Measurements from ENCODE around the gene ANKDD1A.

The ANKDD1A gene

GRCh38 chr15:64911311-64912186 lies at the start of gene ANKDD1A:
ANKDD1A (plus strand) TSS chr15:64911902; CDS start chr15:64911931, 29 bp downstream.
- H2AFZ ChIP-seq (ENCODE audit: low read length, unreplicated experiment): peak within 1 kb of the TSS; percentile 71
- no peaks in the 10 kb centered on the region for H3K79me2 ChIP-seq (ENCODE audit: control insufficient read depth, insufficient read depth, low read length, unreplicated experiment)
- H3K4me1 ChIP-seq (ENCODE audit: control insufficient read depth, insufficient read depth, low read length, unreplicated experiment): no peaks in the 10 kb centered on the region
- no peaks in the 10 kb centered on the region for H3K36me3 ChIP-seq (ENCODE audit: insufficient read depth, low read length)
- no peaks in the 10 kb centered on the region for H3K27me3 ChIP-seq (ENCODE audit: insufficient read depth, low read length)
- peak within 1 kb of the TSS; percentile 86 for H3K4me3 ChIP-seq (ENCODE audit: low read depth, low read length)
- no peak within 1 kb of the TSS for H3K27ac ChIP-seq (ENCODE audit: low read depth, low read length)

GRCh38 chr15:64861960-64862359 lies 49.7 kb upstream of the ANKDD1A start:
- H3K27ac ChIP-seq (ENCODE audit: low read depth, low read length): no peak overlapping the region

GRCh38 chr15:64862408-64862807 lies 49.3 kb upstream of the ANKDD1A start:
- H2AFZ ChIP-seq (ENCODE audit: low read length, unreplicated experiment): no peak overlapping the region
- H3K4me3 ChIP-seq (ENCODE audit: low read depth, low read length): no peak overlapping the region
- no peaks in the 10 kb centered on the region; the same call in 1 of the 2 replicates for H3K36me3 ChIP-seq (ENCODE audit: insufficient read depth, low read length)
- peaks cover 22% of the 10 kb centered on the region for H3K4me1 ChIP-seq (ENCODE audit: control insufficient read depth, insufficient read depth, low read length, unreplicated experiment)
- no peaks in the 10 kb centered on the region for H3K27me3 ChIP-seq (ENCODE audit: insufficient read depth, low read length)
- peaks cover 28% of the 10 kb centered on the region for H3K79me2 ChIP-seq (ENCODE audit: control insufficient read depth, insufficient read depth, low read length, unreplicated experiment)
- H3K27ac ChIP-seq (ENCODE audit: low read depth, low read length): no peak overlapping the region

More at GRCh38 chr15:64861960-64862359, 49.7 kb upstream of the ANKDD1A start:
- Histone ChIP-seq H3K79me2 (ENCODE audit: control insufficient read depth, insufficient read depth, low read length, unreplicated experiment) (peaks cover 32% of the 10 kb centered on the region), H3K4me3 (ENCODE audit: low read depth, low read length) (no peak overlapping the region), H3K4me1 (ENCODE audit: control insufficient read depth, insufficient read depth, low read length, unreplicated experiment) (peaks cover 27% of the 10 kb centered on the region), H2AFZ (ENCODE audit: low read length, unreplicated experiment) (no peak overlapping the region), H3K36me3 (ENCODE audit: insufficient read depth, low read length) (no peaks in the 10 kb centered on the region; the same call in 1 of the 2 replicates), H3K27me3 (ENCODE audit: insufficient read depth, low read length) (no peaks in the 10 kb centered on the region)

DNA sequence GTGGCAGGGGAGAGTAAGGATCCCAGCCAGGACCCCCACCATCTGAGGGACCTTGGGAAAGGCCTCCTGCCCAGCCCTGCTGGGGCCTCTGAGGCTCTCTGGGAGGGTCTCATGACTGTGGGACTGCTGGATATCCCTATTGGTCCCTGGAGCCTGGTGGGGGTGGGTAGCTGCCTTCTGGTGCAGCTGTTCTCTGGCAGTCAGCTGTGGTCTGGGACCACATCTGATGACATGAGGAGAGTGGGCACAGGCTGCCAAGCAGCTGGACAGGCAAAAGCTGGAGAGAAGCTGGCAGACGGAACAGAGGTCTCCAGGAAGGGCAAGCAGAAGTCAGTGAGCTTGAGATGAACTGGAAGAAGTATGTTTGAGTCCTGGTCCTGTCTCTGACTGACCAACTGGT lies 47.6 kb upstream of the ANKDD1A start:
- H3K27ac ChIP-seq (ENCODE audit: low read depth, low read length): no peak overlapping the region
- peaks cover 11% of the 10 kb centered on the region for H3K4me1 ChIP-seq (ENCODE audit: control insufficient read depth, insufficient read depth, low read length, unreplicated experiment)
- no peaks in the 10 kb centered on the region for H3K27me3 ChIP-seq (ENCODE audit: insufficient read depth, low read length)
- no peaks in the 10 kb centered on the region; the same call in 1 of the 2 replicates for H3K36me3 ChIP-seq (ENCODE audit: insufficient read depth, low read length)
- no peak overlapping the region for H3K4me3 ChIP-seq (ENCODE audit: low read depth, low read length)
- no peak overlapping the region for H2AFZ ChIP-seq (ENCODE audit: low read length, unreplicated experiment)
- peaks cover 14% of the 10 kb centered on the region for H3K79me2 ChIP-seq (ENCODE audit: control insufficient read depth, insufficient read depth, low read length, unreplicated experiment)

- Histone ChIP-seq H2AFZ (ENCODE audit: low read length, unreplicated experiment) (no peak overlapping the region), H3K27ac (ENCODE audit: low read depth, low read length) (no peak overlapping the region), H3K36me3 (ENCODE audit: insufficient read depth, low read length) (no peaks in the 10 kb centered on the region; the same call in none of the 2 replicates), H3K4me3 (ENCODE audit: low read depth, low read length) (no peak overlapping the region), H3K79me2 (ENCODE audit: control insufficient read depth, insufficient read depth, low read length, unreplicated experiment) (peaks cover 3% of the 10 kb centered on the region), H3K4me1 (ENCODE audit: control insufficient read depth, insufficient read depth, low read length, unreplicated experiment) (peaks cover 11% of the 10 kb centered on the region), H3K27me3 (ENCODE audit: insufficient read depth, low read length) (no peaks in the 10 kb centered on the region)
Measured at GRCh38 chr15:64865126-64865997, 46.3 kb upstream of the ANKDD1A start.

DNA sequence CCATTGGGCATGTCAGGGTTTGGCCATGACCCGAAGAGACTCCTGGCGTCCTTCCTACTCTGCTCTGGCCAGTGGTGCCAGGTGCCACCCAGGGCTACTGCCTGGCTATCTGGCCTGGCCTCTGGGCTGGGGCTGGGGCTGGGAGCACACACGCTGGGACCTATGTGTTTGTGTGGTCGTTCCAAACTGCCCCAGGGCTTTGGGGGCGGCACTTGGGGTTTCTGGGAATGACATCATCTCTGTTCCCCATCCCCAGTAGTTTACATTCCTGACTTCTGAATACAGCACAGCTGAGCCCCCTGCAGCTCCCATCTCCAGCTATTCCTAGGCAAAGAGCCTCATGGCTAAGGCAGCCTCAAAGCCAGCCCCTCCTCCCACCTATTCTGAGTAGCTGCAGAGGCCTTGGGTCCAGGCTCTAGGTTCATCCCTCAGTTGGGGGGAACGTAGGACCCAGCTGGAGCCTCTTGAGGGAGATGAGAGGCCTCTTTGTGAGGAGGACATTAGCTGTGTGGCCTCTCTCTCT lies 45.6 kb upstream of the ANKDD1A start:
- Histone ChIP-seq H3K4me3 (ENCODE audit: low read depth, low read length) (no peak overlapping the region), H3K4me1 (ENCODE audit: control insufficient read depth, insufficient read depth, low read length, unreplicated experiment) (peaks cover 11% of the 10 kb centered on the region), H2AFZ (ENCODE audit: low read length, unreplicated experiment) (no peak overlapping the region), H3K36me3 (ENCODE audit: insufficient read depth, low read length) (no peaks in the 10 kb centered on the region; the same call in 1 of the 2 replicates), H3K79me2 (ENCODE audit: control insufficient read depth, insufficient read depth, low read length, unreplicated experiment) (no peaks in the 10 kb centered on the region), H3K27ac (ENCODE audit: low read depth, low read length) (no peak overlapping the region), H3K27me3 (ENCODE audit: insufficient read depth, low read length) (no peaks in the 10 kb centered on the region)

DNA sequence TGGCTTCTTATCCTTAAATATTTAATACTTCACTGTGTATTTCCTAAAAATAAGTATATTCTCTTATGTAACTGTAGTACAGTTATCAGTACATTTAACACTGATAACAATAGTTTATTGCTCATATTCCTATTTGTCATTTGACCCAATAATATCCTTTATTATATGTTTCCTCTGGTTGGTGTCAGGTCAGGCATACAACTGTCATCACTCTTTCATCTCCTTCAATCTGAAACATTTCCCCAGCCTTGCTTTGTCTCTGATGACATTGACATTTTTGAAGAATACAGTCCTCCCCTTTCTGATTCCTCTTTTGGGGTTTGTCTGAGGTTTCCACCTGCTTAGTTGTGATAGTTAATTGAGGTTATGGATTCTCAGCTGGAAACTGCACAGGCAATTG lies 42.2 kb upstream of the ANKDD1A start:
- Histone ChIP-seq H3K4me3 (ENCODE audit: low read depth, low read length) (no peak overlapping the region), H2AFZ (ENCODE audit: low read length, unreplicated experiment) (no peak overlapping the region), H3K27ac (ENCODE audit: low read depth, low read length) (no peak overlapping the region), H3K4me1 (ENCODE audit: control insufficient read depth, insufficient read depth, low read length, unreplicated experiment) (peaks cover 19% of the 10 kb centered on the region), H3K36me3 (ENCODE audit: insufficient read depth, low read length) (no peaks in the 10 kb centered on the region; the same call in 1 of the 2 replicates), H3K27me3 (ENCODE audit: insufficient read depth, low read length) (no peaks in the 10 kb centered on the region), H3K79me2 (ENCODE audit: control insufficient read depth, insufficient read depth, low read length, unreplicated experiment) (no peaks in the 10 kb centered on the region)

- Histone ChIP-seq H2AFZ (ENCODE audit: low read length, unreplicated experiment) (no peak overlapping the region), H3K4me1 (ENCODE audit: control insufficient read depth, insufficient read depth, low read length, unreplicated experiment) (peaks cover 23% of the 10 kb centered on the region), H3K79me2 (ENCODE audit: control insufficient read depth, insufficient read depth, low read length, unreplicated experiment) (no peaks in the 10 kb centered on the region), H3K27me3 (ENCODE audit: insufficient read depth, low read length) (no peaks in the 10 kb centered on the region), H3K4me3 (ENCODE audit: low read depth, low read length) (no peak overlapping the region), H3K36me3 (ENCODE audit: insufficient read depth, low read length) (no peaks in the 10 kb centered on the region; the same call in 1 of the 2 replicates), H3K27ac (ENCODE audit: low read depth, low read length) (no peak overlapping the region)
Measured at GRCh38 chr15:64870353-64870752, 41.3 kb upstream of the ANKDD1A start.

DNA sequence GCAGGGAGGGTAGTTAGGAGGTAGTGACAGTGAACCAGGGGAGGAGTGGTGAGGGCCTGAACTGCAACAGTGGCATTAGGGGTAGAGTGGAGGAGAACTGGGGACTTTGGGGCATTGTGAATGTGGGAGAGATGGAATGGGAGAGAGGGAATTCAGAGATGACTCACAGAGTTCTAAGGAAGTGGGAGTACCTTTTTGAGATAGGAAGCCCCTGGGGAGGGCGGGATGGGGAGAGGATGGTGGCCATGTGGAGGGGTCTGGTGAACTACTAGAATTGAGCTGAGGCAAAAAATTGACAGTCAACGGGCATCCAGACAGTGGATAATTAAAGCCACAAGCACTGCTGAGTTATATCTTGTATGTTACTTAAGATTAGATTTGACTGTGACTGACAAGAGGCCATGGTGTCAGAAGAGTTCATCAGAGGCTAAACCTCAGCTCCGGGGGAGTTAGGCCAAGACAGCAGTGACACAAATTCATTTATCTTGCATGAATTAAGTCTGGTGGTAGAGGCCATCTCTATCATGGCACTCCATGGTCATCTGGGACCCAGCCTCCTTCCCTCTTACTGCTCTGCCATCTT lies 36.0 kb upstream of the ANKDD1A start:
- Histone ChIP-seq H2AFZ (ENCODE audit: low read length, unreplicated experiment) (no peak overlapping the region), H3K36me3 (ENCODE audit: insufficient read depth, low read length) (no peaks in the 10 kb centered on the region), H3K27me3 (ENCODE audit: insufficient read depth, low read length) (no peaks in the 10 kb centered on the region), H3K79me2 (ENCODE audit: control insufficient read depth, insufficient read depth, low read length, unreplicated experiment) (no peaks in the 10 kb centered on the region), H3K4me1 (ENCODE audit: control insufficient read depth, insufficient read depth, low read length, unreplicated experiment) (peaks cover 32% of the 10 kb centered on the region), H3K27ac (ENCODE audit: low read depth, low read length) (no peak overlapping the region), H3K4me3 (ENCODE audit: low read depth, low read length) (no peak overlapping the region)

DNA sequence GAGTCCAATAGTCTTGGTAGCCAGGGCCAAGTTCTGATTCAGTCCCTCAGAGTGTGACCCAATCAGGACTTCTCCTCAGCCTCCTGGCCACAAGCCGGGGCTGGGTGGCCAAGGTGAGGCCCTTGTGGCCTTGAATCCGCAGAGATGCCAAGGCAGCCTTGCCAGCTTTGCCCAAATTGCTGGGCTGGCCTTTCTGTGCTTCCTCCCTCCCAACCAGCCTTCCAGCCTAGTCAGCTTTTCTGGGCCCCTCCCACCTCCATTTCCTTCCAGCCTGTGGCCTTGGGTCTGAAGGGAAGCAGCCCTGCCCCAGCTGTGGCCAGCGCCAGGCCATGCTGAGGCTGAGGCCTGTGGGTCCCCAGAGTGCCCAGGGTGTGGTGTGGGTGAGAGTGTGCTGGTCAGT lies 34.3 kb upstream of the ANKDD1A start:
- H3K79me2 ChIP-seq (ENCODE audit: control insufficient read depth, insufficient read depth, low read length, unreplicated experiment): no peaks in the 10 kb centered on the region
- H3K27me3 ChIP-seq (ENCODE audit: insufficient read depth, low read length): no peaks in the 10 kb centered on the region
- no peak overlapping the region for H3K27ac ChIP-seq (ENCODE audit: low read depth, low read length)
- H3K4me3 ChIP-seq (ENCODE audit: low read depth, low read length): no peak overlapping the region
- H3K36me3 ChIP-seq (ENCODE audit: insufficient read depth, low read length): no peaks in the 10 kb centered on the region
- H3K4me1 ChIP-seq (ENCODE audit: control insufficient read depth, insufficient read depth, low read length, unreplicated experiment): peaks cover 39% of the 10 kb centered on the region
- H2AFZ ChIP-seq (ENCODE audit: low read length, unreplicated experiment): no peak overlapping the region

Data from ACC112 (cell line).